ENCODE measurements around the gene YY1.
A peak's percentile ranks its signal among the peaks of the same experiment; 100 is the strongest.
"Not testable (repeated sequence)": the region's sequence is repeated elsewhere in the genome, so short reads cannot be mapped to it uniquely, and the experiment has no call there.

Gene YY1

GRCh38 chr14:100282766-100283419 lies 43.9 kb downstream of the YY1 start:
- TF ChIP-seq ZFX (IDR thresholded peaks at IDR 0.05) (no peak), CTCF (conservative IDR thresholded peaks at IDR 0.05) (no peak)
- H3K27ac ChIP-seq = no peak overlapping the region

- not testable (repeated sequence) for H3K27ac ChIP-seq
These were observed 44.5 kb downstream of the YY1 start for GRCh38 chr14:100283436-100283835.

- peak overlapping the region; percentile 88 for H3K27ac ChIP-seq
These were observed 45.3 kb downstream of the YY1 start for GRCh38 chr14:100283984-100284881.

GRCh38 chr14:100285021-100285912 lies 46.3 kb downstream of the YY1 start:
- peak overlapping the region; percentile 88 for H3K27ac ChIP-seq
- TF ChIP-seq CTCF (conservative IDR thresholded peaks at IDR 0.05) = peak; percentile 95
- TF ChIP-seq ZFX (IDR thresholded peaks at IDR 0.05) = peak; percentile 89; the same call in 1 of the 2 replicates

More at GRCh38 chr14:100283984-100284881, 45.3 kb downstream of the YY1 start:
- TF ChIP-seq CTCF (conservative IDR thresholded peaks at IDR 0.05) = no peak
- no peak for TF ChIP-seq ZFX (IDR thresholded peaks at IDR 0.05)

GRCh38 chr14:100285913-100286400 lies 47.0 kb downstream of the YY1 start:
- H3K27ac ChIP-seq = peak overlapping the region; percentile 88
- no peak for TF ChIP-seq CTCF (conservative IDR thresholded peaks at IDR 0.05)
- no peak for TF ChIP-seq ZFX (IDR thresholded peaks at IDR 0.05)

GRCh38 chr14:100286484-100287191 lies 47.7 kb downstream of the YY1 start:
- H3K27ac ChIP-seq = no peak overlapping the region

More at GRCh38 chr14:100286484-100287191, 47.7 kb downstream of the YY1 start:
- TF ChIP-seq ZFX (IDR thresholded peaks at IDR 0.05) (no peak), CTCF (conservative IDR thresholded peaks at IDR 0.05) (no peak)

Measured in C4-2B (cell line).